ENCODE measurements around the gene GFRA1. TPM values are rescaled to one million over a fixed set of nuclear protein-coding genes. Genes with fewer than 3 reads are reported as not detected.

Gene GFRA1
- total and polyA plus RNA-seq, 8 donors, result 0.29 to 83.2 (median 4.6) TPM

DNA sequence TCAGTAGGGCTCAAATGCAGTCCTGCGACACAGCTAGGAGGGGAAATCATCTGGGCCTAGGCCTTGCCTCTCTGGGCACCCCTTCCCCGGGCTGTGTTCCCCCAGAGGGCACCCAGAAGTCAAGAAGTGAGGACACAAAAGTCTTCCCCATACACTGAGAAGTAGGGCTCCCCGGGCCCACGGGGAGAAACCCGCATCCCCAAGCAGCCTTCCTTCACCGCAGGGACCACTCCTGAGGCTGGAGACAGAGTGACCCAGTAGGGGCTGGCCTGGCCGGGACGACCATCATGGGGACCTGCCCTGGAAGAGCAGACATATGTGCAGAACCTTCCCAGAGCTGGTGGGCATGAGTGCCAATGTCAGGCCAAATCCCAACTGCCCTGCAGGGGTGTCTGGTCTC lies 163.5 kb downstream of the GFRA1 start:
- Histone ChIP-seq H3K27ac (no peak overlapping the region), H3K9me3 (no peaks in the 10 kb centered on the region), H3K27me3 (no peaks in the 10 kb centered on the region), H3K4me1 (peaks cover 0 to 5% (median 0%) of the 10 kb centered on the region in 4 donors), H3K36me3 (no peaks in the 10 kb centered on the region), H3K4me3 (no peak overlapping the region)
- no peak for TF ChIP-seq EP300 (IDR thresholded peaks at IDR 0.05)
- TF ChIP-seq, protein P1, sequence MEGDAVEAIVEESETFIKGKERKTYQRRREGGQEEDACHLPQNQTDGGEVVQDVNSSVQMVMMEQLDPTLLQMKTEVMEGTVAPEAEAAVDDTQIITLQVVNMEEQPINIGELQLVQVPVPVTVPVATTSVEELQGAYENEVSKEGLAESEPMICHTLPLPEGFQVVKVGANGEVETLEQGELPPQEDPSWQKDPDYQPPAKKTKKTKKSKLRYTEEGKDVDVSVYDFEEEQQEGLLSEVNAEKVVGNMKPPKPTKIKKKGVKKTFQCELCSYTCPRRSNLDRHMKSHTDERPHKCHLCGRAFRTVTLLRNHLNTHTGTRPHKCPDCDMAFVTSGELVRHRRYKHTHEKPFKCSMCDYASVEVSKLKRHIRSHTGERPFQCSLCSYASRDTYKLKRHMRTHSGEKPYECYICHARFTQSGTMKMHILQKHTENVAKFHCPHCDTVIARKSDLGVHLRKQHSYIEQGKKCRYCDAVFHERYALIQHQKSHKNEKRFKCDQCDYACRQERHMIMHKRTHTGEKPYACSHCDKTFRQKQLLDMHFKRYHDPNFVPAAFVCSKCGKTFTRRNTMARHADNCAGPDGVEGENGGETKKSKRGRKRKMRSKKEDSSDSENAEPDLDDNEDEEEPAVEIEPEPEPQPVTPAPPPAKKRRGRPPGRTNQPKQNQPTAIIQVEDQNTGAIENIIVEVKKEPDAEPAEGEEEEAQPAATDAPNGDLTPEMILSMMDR (IDR thresholded peaks at IDR 0.05), result no peak
- no peak for TF ChIP-seq POLR2A (IDR thresholded peaks at IDR 0.05)
- no peak for TF ChIP-seq POLR2AphosphoS5 (IDR thresholded peaks at IDR 0.05)
- peak in 1 of 2 donors; percentile 11 for DNase-seq
- intact Hi-C loops (cut with DNase I; ENCODE audit: low total_unique reads), result no loop called here
- WGBS, 5 donors, result 84 to 96% (median 91%) methylated on average over 7 to 8 of the region's 8 CpGs

DNA sequence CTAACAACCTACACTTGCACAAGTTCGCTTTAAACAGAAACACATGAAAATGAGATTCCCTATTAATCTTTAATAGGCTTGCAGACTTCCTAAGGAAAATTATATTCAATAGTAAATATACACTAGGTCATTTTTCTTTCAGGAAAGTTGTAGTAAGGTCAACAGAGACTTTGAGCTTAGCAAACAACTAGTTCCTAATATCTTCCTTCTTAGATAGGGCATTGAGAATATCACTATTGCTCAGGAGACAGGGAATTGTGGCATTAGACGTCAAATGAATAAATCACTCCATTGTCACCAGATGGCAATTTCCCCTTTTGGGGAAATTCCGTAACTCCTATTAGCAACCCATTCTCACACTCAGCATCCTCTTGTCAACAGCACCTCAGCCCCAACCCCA lies 164.9 kb downstream of the GFRA1 start:
- H3K27me3 ChIP-seq, result no peaks in the 10 kb centered on the region
- intact Hi-C loops (cut with DNase I; ENCODE audit: low total_unique reads), result no loop called here
- TF ChIP-seq POLR2A (IDR thresholded peaks at IDR 0.05) (no peak), EP300 (IDR thresholded peaks at IDR 0.05) (no peak), POLR2AphosphoS5 (IDR thresholded peaks at IDR 0.05) (no peak)
- TF ChIP-seq, protein P1 (IDR thresholded peaks at IDR 0.05), result no peak

DNA sequence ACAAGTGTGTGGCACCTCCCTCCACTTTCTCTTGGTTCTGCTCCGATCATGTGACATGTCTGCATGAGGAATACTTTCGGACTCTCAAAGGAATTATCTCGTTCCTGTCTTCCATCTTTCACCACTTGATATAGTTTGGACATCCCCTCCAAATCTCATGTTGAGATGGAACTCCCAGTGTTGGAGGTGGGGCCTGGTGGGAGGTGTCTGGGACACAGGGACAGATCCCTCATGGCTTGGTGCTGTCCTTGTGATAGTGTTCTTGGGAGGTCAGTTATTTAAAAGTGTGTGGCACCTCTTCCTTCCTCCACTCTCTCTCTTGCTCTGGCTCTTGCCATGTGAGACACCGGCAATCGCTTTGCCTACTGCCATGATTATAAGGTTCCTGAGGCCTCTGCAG lies 166.4 kb downstream of the GFRA1 start:
- Histone ChIP-seq H3K4me3 (no peak overlapping the region), H3K27me3 (no peaks in the 10 kb centered on the region), H3K27ac (no peak overlapping the region), H3K9me3 (no peaks in the 10 kb centered on the region), H3K36me3 (no peaks in the 10 kb centered on the region), H3K4me1 (peaks cover 0 to 5% (median 0%) of the 10 kb centered on the region in 4 donors)
- DNase-seq, result peak in 1 of 2 donors; percentile 4
- TF ChIP-seq, protein P1 (IDR thresholded peaks at IDR 0.05), result no peak
- no peak for TF ChIP-seq POLR2A (IDR thresholded peaks at IDR 0.05)
- TF ChIP-seq EP300 (IDR thresholded peaks at IDR 0.05), result no peak
- TF ChIP-seq POLR2AphosphoS5 (IDR thresholded peaks at IDR 0.05), result no peak
- intact Hi-C loops (cut with DNase I; ENCODE audit: low total_unique reads), result no loop called here
- WGBS, 5 donors, result 93 to 98% (median 94%) methylated on average over 5 of the region's 5 CpGs

More for the DNA sequence above, 164.9 kb downstream of the GFRA1 start:
- no peaks in the 10 kb centered on the region for H3K9me3 ChIP-seq
- no peak overlapping the region for H3K4me3 ChIP-seq
- no peaks in the 10 kb centered on the region for H3K36me3 ChIP-seq
- DNase-seq, result peak in 1 of 2 donors; percentile 50
- peaks cover 0 to 5% (median 0%) of the 10 kb centered on the region in 4 donors for H3K4me1 ChIP-seq
- 19 to 48% (median 33%) methylated on average over 3 of the region's 3 CpGs for WGBS, 5 donors
- no peak overlapping the region for H3K27ac ChIP-seq

DNA sequence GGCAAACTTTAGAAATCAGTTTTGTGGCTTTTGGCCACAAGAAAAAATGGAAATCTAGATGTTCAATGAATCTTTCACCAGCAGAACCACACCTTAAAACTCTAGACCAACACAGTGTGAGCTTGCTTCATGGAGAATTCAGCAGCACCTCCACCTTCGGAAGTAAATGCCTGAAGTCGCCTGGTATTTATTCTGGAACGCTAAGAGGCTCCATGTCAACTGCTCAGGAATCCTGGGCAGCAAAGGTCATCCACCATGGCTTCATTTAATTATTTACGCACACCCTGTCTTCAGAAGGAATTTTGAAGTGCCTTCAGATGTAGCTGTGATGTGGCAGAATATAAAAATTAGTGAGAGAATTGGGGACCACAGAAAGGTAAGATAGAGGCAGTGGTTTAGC lies 167.7 kb downstream of the GFRA1 start:
- Histone ChIP-seq H3K27ac (no peak overlapping the region), H3K4me3 (no peak overlapping the region), H3K9me3 (no peaks in the 10 kb centered on the region), H3K4me1 (peaks cover 0 to 5% (median 0%) of the 10 kb centered on the region in 4 donors), H3K36me3 (no peaks in the 10 kb centered on the region), H3K27me3 (no peaks in the 10 kb centered on the region)
- TF ChIP-seq, protein P1 (IDR thresholded peaks at IDR 0.05), result no peak
- TF ChIP-seq EP300 (IDR thresholded peaks at IDR 0.05), result no peak
- peak in 1 of 2 donors; percentile 1 for DNase-seq
- 30 to 57% (median 52%) methylated on average over 4 of the region's 4 CpGs for WGBS, 5 donors
- intact Hi-C loops (cut with DNase I; ENCODE audit: low total_unique reads), result no loop called here
